Peyer's patch (tissue), 4 donors: ENCODE data around the gene S100A4.

Experiments
- POLR2A ChIP-seq, 2 donors: fragments of 450-650 bp; IDR thresholded peaks; one replicate each; pipeline ENCODE4 v1.5.1; 2017; ENCODE audit warnings: antibody characterized with exemption in 2 of 2, mild to moderate bottlenecking in 2 of 2, moderate library complexity in 2 of 2
- TF ChIP-seq, protein P1 (sequence below), 6 experiments: fragments of 450-650 bp in 4 of 6; fragments of 200-600 bp in 2 of 6; sonication (generic) in 1 of 6; IDR thresholded peaks; one replicate each; pipeline ENCODE4 v1.5.1; 2017 to 2019; ENCODE audit warnings: antibody characterized with exemption in 6 of 6, mild to moderate bottlenecking in 3 of 6, moderate library complexity in 1 of 6

DNA sequence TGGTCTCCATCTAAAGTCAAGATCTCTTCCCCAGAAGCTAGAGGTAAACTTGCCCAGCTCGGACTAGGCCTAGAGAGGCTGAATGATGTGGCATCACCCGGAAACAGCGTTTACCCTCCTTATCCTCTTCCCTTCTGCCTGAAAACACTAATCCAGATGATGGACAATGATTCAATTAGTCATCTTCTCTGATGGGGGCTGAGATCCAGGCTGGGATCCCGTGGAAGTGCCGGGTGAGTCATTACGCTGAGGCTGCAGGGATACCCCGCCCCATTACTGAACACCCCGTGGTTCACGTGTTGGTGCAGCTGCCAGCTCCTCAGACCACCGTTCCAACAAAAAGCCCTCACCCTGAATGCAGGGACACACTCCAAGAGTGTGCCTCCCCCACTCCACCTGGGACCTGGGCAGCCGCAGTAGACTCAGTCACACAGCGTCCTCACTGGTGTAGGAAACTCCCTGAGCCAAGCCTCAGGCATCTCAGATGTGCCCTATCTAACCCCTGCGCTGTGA lies 11.9 kb downstream of the S100A4 start:
- TF ChIP-seq, protein P1, sequence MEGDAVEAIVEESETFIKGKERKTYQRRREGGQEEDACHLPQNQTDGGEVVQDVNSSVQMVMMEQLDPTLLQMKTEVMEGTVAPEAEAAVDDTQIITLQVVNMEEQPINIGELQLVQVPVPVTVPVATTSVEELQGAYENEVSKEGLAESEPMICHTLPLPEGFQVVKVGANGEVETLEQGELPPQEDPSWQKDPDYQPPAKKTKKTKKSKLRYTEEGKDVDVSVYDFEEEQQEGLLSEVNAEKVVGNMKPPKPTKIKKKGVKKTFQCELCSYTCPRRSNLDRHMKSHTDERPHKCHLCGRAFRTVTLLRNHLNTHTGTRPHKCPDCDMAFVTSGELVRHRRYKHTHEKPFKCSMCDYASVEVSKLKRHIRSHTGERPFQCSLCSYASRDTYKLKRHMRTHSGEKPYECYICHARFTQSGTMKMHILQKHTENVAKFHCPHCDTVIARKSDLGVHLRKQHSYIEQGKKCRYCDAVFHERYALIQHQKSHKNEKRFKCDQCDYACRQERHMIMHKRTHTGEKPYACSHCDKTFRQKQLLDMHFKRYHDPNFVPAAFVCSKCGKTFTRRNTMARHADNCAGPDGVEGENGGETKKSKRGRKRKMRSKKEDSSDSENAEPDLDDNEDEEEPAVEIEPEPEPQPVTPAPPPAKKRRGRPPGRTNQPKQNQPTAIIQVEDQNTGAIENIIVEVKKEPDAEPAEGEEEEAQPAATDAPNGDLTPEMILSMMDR (IDR thresholded peaks at IDR 0.05) = no peak
- TF ChIP-seq POLR2A (IDR thresholded peaks at IDR 0.05) = peak in 1 of 2 donors; percentile 4
